ENCODE data around the gene TCP11L1.
"Not testable (repeated sequence)": the region's sequence is repeated elsewhere in the genome, so short reads cannot be mapped to it uniquely, and the experiment has no call there.

- TF ChIP-seq CTCF (IDR thresholded peaks at IDR 0.05; ENCODE audit: extremely low read depth in 1 of 2, insufficient read depth in 1 of 2, low read depth in 1 of 2, low read length in 2 of 2); POLR2A (IDR thresholded peaks at IDR 0.05; ENCODE audit: low read depth, low read length); POLR2AphosphoS5 (IDR thresholded peaks at IDR 0.05; ENCODE audit: insufficient read depth, low read depth, low read length); EZH2 (IDR thresholded peaks at IDR 0.05; ENCODE audit: borderline replicate concordance, low read depth, low read length, severe bottlenecking); JUN (IDR thresholded peaks at IDR 0.05; ENCODE audit: borderline replicate concordance, insufficient read depth, insufficient read length, low read depth); MYC (IDR thresholded peaks at IDR 0.05; ENCODE audit: low read depth, low read length); FOS (IDR thresholded peaks at IDR 0.05; ENCODE audit: borderline replicate concordance, insufficient read depth, low read length): not testable (repeated sequence)
- TF ChIP-seq, protein P1, sequence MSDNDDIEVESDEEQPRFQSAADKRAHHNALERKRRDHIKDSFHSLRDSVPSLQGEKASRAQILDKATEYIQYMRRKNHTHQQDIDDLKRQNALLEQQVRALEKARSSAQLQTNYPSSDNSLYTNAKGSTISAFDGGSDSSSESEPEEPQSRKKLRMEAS (IDR thresholded peaks at IDR 0.05; ENCODE audit: insufficient read depth, insufficient read length), result not testable (repeated sequence)
Measured at GRCh38 chr11:33122696-33123095, 83.3 kb downstream of the TCP11L1 start.

Measured in endothelial cell of umbilical vein (primary cell).